HG02981 (cell line): ENCODE data around the gene INPP4B.

Experiments used
- ATAC-seq: cut with Tn5 transposase; IDR thresholded peaks from one replicate; pipeline ENCODE4 v1.9.1; 2021; ENCODE audit warnings: mild to moderate bottlenecking, moderate library complexity; ENCODE audit not compliant: unreplicated experiment

The INPP4B gene

GRCh38 chr4:142497606-142498005 lies 348.5 kb downstream of the INPP4B start:
- no peak for ATAC-seq

GRCh38 chr4:142493255-142494110 lies 352.6 kb downstream of the INPP4B start:
- ATAC-seq, result no peak

GRCh38 chr4:142485452-142485851 lies 360.6 kb downstream of the INPP4B start:
- ATAC-seq, result no peak

DNA sequence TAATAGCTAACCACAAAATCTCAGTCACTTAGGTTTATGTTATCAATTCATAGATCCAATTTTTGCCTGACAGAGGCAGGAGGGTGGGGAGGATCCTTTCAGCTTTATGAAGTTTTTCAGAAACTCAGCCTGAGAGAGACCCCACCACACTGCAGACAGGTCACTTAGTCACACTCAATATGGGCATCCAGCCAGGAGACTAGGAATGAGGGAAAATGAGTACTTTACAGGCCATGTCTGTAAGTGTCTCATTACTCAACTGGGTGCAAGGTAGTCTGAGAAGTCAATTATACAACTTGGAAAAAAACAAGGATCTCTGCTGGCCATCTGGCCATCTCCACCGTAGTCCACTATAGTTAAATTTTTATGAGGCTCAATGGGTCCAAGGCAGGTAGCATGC lies 365.9 kb downstream of the INPP4B start:
- no peak for ATAC-seq

DNA sequence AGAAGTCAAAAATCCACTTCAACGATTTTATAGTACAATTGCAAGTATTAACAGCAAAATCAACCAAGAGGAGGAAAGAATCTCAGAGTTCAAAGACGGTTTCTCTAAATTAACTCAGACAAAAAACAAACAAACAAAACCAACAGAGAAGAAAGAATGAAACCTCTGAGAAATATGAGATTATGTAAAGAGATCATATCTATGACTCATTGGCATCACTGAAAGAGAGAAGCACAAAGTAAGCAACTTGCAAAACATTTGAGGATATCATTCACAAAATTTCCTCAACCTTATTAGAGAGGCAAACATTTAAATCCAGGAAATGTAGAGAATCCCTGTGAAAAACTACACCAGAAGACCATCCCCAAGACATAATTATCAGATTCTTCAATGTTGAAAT lies 370.4 kb downstream of the INPP4B start:
- ATAC-seq, result no peak

DNA sequence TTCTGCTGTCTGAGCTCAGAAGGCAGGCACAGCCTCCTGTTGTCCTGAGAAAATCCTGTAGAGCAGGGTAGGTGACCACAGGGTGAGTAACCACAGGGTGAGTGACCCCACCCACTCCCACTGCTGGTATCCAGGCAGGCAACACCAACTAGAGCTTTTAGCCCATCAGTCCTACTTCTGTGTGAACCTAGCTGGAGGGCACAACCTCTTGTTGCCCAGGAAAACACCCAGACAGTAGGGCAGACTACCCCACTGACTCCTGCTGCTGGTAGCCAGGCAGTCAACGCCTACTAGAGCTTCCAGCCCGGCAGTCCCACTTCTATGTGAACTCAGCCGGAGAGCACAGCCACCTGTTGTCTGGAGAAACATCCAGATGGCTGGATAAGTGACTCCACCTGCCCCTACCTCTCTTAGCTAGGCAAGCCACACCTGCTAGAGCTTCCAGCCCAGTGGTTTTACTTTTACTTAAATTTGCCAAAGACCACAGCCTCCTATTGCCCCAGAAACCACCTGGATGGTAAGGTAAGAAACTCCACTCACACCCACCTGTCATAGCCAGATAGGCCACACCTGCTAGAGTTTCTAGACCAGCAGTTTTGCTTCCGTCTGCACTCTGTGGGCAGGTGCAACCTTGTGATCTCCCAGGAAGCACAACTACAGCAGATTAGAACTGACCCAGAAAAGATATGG lies 371.6 kb downstream of the INPP4B start:
- ATAC-seq, result no peak

- ATAC-seq, result no peak
Observed at GRCh38 chr4:142473960-142474338, 372.2 kb downstream of the INPP4B start.

- ATAC-seq, result no peak
Observed at GRCh38 chr4:142473218-142473959, 372.7 kb downstream of the INPP4B start.

GRCh38 chr4:142467088-142467487 lies 379.0 kb downstream of the INPP4B start:
- no peak for ATAC-seq

DNA sequence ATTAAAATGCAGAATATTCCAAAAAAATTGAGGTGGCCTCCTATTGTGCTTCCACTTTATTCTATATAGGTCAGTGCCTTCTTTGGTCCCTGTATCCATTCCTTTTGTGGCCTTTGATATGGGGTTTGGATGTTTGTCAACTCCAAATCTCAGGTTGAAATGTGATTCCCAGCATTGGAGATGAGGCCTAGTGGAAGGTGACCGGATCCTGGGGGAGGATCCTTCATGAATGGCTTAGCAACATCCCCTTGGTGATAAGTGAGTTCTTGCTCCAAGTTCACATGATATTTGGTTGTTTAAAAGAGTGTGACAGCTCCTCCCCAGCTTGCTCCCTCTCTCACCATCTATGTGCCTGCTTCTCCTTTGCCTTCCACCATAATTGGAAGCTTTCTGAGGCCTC lies 380.6 kb downstream of the INPP4B start:
- ATAC-seq, result no peak

DNA sequence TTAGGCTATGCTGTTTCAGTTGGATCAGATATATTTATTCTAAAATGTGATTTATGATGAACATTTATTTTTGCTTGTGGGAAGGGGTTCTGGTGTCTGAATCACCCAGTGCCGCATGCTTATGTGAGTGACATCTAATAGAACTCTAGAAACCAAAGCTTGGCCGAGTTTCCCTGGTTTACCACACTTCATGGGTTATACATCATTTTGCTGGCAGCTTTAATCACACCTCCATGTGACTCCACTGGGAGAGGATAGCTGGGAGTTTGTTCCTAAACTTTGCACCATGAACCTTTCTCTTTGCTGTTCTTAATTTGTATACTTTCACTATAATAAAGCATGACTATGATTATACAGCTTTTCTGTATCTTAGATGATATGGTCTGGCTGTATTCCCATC lies 382.9 kb downstream of the INPP4B start:
- no peak for ATAC-seq

DNA sequence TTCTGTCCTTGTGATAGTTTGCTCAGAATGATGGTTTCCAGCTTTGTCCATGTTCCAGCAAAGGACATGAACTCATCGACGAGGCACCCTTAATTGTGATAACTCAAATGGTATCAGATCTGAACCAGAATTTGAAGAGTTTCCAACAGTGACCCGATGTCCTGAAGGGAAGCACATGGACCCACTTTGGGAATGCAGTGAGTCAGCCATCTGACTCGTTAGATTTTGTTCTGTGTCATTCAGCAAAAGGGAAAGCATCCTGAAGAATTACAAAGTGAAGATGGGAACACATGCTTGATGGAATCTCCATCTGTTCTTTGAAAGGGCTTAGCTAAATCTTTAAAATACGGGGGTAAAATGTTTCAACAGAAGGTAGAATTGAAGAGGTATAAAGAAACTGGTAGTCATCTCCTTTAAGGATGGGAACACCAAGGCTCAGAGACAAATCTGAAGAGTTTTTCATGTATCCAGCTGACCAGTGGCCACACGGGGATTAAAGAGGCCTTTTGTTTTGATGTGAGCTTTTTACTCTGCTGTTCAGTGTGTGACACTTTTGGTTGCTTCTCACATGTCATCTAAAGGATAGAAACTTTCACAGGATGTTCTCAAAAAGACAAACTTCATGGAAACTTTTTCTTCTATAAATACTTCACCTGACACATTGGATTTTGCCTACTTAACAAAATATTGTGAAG lies 393.8 kb downstream of the INPP4B start:
- ATAC-seq, result no peak

DNA sequence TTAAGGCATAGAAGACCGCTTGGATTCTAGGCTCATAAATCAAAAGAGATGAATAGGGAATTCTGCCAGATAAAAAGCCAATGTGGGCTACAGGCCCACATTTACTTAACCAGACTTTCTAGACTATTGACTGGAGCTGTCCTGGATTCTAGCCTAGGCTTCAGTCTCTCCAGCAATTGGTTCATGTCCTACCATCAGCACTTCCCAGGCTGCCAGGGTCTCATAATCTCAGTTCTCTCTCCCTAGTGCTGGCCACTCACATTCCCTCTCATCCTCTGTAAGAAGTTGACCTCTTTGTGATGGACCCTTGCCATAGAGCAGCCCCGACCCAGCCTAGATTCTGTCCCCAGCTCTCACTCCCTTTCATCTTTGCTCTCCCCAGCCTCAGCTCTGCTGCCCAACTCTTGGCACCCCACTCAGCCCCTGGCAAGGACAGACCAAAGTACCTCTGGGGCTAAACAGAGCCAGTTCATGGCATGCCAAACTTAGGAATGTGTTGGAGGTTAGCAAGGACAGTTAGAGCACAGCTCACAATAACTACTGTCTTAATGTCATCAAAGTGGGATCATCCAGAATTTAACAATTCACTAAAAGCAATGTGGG lies 396.2 kb downstream of the INPP4B start:
- ATAC-seq, result no peak

DNA sequence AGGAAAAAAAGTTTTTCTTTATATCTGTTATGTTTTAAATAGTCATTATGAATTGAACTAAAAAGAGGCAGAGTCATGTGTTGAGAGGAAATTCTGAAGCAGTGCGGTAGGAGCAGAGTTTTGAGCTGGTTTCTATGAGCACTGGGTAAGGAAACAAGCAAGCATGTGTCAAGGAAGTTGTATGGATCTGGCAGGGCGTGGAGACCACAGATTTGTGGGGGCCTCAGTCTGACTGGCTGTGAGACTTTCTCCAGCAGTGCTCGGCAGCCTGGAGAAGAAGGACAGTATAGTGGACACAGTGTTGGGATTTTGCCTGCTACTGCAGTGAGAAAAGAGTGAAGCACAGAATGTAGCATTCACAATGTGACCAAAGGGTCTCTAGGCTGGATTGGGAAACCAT lies 399.1 kb downstream of the INPP4B start:
- no peak for ATAC-seq

DNA sequence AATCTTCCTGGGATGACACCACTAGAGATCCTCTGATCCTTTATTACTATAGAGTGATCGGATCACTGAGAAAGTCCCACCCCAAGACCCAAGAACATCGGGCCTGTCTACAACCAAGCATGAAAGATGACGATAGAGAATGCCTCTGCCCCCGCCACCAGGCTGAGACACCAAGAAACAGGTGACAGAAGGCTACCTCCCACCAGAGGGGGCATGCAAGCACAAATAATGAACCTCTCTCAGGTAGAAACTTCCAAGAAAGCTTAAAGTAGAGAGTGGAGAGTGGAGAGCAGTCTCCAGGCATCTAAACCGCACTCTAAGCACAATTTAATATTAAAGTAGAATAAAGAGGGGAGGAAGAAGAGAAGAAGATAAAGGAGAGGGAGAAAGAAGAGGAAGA lies 402.6 kb downstream of the INPP4B start:
- ATAC-seq, result no peak

DNA sequence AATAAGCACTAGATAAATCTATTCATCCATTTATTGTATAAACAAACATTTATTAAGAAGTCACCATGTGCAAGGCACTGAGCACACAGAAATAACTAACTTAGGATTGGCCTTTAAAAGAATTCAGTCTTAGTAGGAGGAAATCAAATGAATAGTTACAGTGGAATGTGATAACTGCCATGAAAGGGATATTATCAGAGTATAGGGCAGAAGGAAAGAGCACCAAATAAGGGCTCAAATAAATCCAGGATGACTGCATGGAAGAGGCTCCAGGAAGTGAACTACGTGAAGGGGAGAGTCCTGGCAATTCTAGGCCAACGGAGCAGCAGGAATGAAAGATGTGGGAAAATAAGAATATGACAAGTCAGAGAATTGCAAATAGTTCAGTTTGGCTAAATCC lies 406.0 kb downstream of the INPP4B start:
- ATAC-seq, result no peak

- ATAC-seq, result no peak
Observed at GRCh38 chr4:142435599-142436235, 410.4 kb downstream of the INPP4B start.

DNA sequence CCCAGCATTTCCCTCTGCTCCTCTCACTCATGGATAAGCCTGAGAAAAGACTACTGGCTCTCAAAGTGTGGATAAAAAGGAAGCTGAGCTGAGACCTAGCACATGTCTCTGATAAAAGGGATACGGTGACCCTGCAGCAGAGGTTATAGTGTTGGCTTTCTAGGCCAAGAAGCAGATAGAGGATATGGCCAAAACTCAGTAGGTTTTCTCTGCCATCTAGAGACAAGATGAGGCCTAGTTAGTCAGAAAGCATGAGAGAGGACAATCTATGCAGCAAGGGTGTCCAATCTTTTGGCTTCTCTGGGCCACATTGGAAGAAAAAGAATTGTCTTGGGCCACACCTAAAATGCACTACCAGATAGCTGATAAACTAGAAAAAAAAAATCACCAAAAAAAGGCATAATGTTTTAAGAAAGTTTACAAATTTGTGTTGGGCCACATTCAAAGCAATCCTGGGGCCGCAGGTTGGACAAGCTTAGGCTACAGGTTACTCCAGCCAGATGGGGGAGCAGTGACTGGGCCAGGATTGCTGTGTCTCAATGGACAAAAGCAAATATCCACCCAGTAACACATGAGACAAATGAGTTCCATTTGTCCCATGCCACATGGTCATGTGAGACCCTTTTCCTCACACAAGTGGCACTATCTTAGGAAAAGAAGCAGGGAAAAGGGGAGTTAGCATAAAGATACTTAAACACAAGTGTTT lies 411.4 kb downstream of the INPP4B start:
- no peak for ATAC-seq

DNA sequence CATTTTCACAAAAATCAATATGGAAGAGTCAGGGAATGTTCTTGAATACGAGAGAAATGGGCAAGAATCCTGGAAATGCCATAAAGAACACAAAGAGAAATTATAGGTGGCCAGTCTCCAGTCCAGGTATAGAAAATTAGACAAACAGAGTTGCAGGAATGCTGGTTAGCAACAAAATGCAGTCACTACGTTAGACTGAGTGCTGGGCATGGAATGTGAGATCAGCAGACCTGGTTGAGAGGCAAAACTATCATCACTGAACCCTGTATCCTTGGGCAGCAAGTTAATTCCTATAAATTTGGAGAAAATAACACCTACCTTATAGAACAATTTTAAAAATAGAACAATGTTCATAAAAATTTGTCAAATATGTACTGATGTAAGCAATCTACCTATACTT lies 417.4 kb downstream of the INPP4B start:
- ATAC-seq, result no peak

- ATAC-seq, result no peak
Observed at GRCh38 chr4:142427456-142427855, 418.6 kb downstream of the INPP4B start.
